ENCODE results near the gene TBC1D14.

Gene TBC1D14

GRCh38 chr4:6961496-6962210 is 52.0 kb downstream of the TBC1D14 start:
- Histone ChIP-seq H3K9me3 (ENCODE audit: insufficient read depth, low read length) (no peaks in the 10 kb centered on the region), H3K27me3 (ENCODE audit: insufficient read depth, insufficient read length) (no peaks in the 10 kb centered on the region), H3K4me3 (ENCODE audit: insufficient read length, low read depth) (no peak overlapping the region), H3K36me3 (ENCODE audit: insufficient read depth, insufficient read length, low read length) (no peaks in the 10 kb centered on the region), H3K9ac (ENCODE audit: insufficient read length, low read depth) (peak overlapping the region; percentile 58), H3K4me1 (ENCODE audit: insufficient read depth, insufficient read length) (peaks cover 34% of the 10 kb centered on the region)
- no peak for DNase-seq (ENCODE audit: low read depth, low spot score)
- no peak for TF ChIP-seq ZNF274 (IDR thresholded peaks at IDR 0.05; ENCODE audit: low read depth, low read length)
- no peak for TF ChIP-seq YY1 (IDR thresholded peaks at IDR 0.05; ENCODE audit: insufficient read depth, insufficient read length)
- TF ChIP-seq SUZ12 (IDR thresholded peaks at IDR 0.05; ENCODE audit: extremely low read depth, insufficient read depth, insufficient read length) = no peak

GRCh38 chr4:6962211-6963041 is 52.8 kb downstream of the TBC1D14 start:
- TF ChIP-seq SUZ12 (IDR thresholded peaks at IDR 0.05; ENCODE audit: extremely low read depth, insufficient read depth, insufficient read length) (no peak), YY1 (IDR thresholded peaks at IDR 0.05; ENCODE audit: insufficient read depth, insufficient read length) (no peak), ZNF274 (IDR thresholded peaks at IDR 0.05; ENCODE audit: low read depth, low read length) (no peak)
- Histone ChIP-seq H3K27me3 (ENCODE audit: insufficient read depth, insufficient read length) (no peaks in the 10 kb centered on the region), H3K9ac (ENCODE audit: insufficient read length, low read depth) (peak overlapping the region; percentile 58), H3K36me3 (ENCODE audit: insufficient read depth, insufficient read length, low read length) (no peaks in the 10 kb centered on the region), H3K4me3 (ENCODE audit: insufficient read length, low read depth) (no peak overlapping the region), H3K4me1 (ENCODE audit: insufficient read depth, insufficient read length) (peaks cover 34% of the 10 kb centered on the region), H3K9me3 (ENCODE audit: insufficient read depth, low read length) (no peaks in the 10 kb centered on the region)
- DNase-seq (ENCODE audit: low read depth, low spot score) = peak; percentile 75

GRCh38 chr4:6963139-6963611 is 53.5 kb downstream of the TBC1D14 start:
- peak overlapping the region; percentile 24 for H3K9ac ChIP-seq (ENCODE audit: insufficient read length, low read depth)
- TF ChIP-seq SUZ12 (IDR thresholded peaks at IDR 0.05; ENCODE audit: extremely low read depth, insufficient read depth, insufficient read length) (no peak), ZNF274 (IDR thresholded peaks at IDR 0.05; ENCODE audit: low read depth, low read length) (no peak), YY1 (IDR thresholded peaks at IDR 0.05; ENCODE audit: insufficient read depth, insufficient read length) (no peak)
- peaks cover 6% of the 10 kb centered on the region for H3K36me3 ChIP-seq (ENCODE audit: insufficient read depth, insufficient read length, low read length)
- DNase-seq (ENCODE audit: low read depth, low spot score) = no peak
- peaks cover 34% of the 10 kb centered on the region for H3K4me1 ChIP-seq (ENCODE audit: insufficient read depth, insufficient read length)
- no peaks in the 10 kb centered on the region for H3K9me3 ChIP-seq (ENCODE audit: insufficient read depth, low read length)
- no peaks in the 10 kb centered on the region for H3K27me3 ChIP-seq (ENCODE audit: insufficient read depth, insufficient read length)
- H3K4me3 ChIP-seq (ENCODE audit: insufficient read length, low read depth) = no peak overlapping the region

GRCh38 chr4:6964858-6965257 is 55.2 kb downstream of the TBC1D14 start:
- no peak overlapping the region for H3K4me3 ChIP-seq (ENCODE audit: insufficient read length, low read depth)
- H3K9me3 ChIP-seq (ENCODE audit: insufficient read depth, low read length) = no peaks in the 10 kb centered on the region
- no peak for DNase-seq (ENCODE audit: low read depth, low spot score)
- peaks cover 14% of the 10 kb centered on the region for H3K36me3 ChIP-seq (ENCODE audit: insufficient read depth, insufficient read length, low read length)
- H3K4me1 ChIP-seq (ENCODE audit: insufficient read depth, insufficient read length) = peaks cover 29% of the 10 kb centered on the region
- no peaks in the 10 kb centered on the region for H3K27me3 ChIP-seq (ENCODE audit: insufficient read depth, insufficient read length)
- TF ChIP-seq SUZ12 (IDR thresholded peaks at IDR 0.05; ENCODE audit: extremely low read depth, insufficient read depth, insufficient read length) (no peak), YY1 (IDR thresholded peaks at IDR 0.05; ENCODE audit: insufficient read depth, insufficient read length) (no peak), ZNF274 (IDR thresholded peaks at IDR 0.05; ENCODE audit: low read depth, low read length) (no peak)
- H3K9ac ChIP-seq (ENCODE audit: insufficient read length, low read depth) = no peak overlapping the region

- TF ChIP-seq ZNF274 (IDR thresholded peaks at IDR 0.05; ENCODE audit: low read depth, low read length) (no peak), SUZ12 (IDR thresholded peaks at IDR 0.05; ENCODE audit: extremely low read depth, insufficient read depth, insufficient read length) (no peak), YY1 (IDR thresholded peaks at IDR 0.05; ENCODE audit: insufficient read depth, insufficient read length) (no peak)
- Histone ChIP-seq H3K36me3 (ENCODE audit: insufficient read depth, insufficient read length, low read length) (peaks cover 17% of the 10 kb centered on the region), H3K9me3 (ENCODE audit: insufficient read depth, low read length) (no peaks in the 10 kb centered on the region), H3K4me3 (ENCODE audit: insufficient read length, low read depth) (no peak overlapping the region), H3K9ac (ENCODE audit: insufficient read length, low read depth) (no peak overlapping the region), H3K4me1 (ENCODE audit: insufficient read depth, insufficient read length) (peaks cover 29% of the 10 kb centered on the region), H3K27me3 (ENCODE audit: insufficient read depth, insufficient read length) (no peaks in the 10 kb centered on the region)
- DNase-seq (ENCODE audit: low read depth, low spot score) = no peak
Observed at GRCh38 chr4:6965329-6965728, 55.7 kb downstream of the TBC1D14 start.

GRCh38 chr4:6967846-6968340 is 58.3 kb downstream of the TBC1D14 start:
- no peaks in the 10 kb centered on the region for H3K27me3 ChIP-seq (ENCODE audit: insufficient read depth, insufficient read length)
- H3K4me3 ChIP-seq (ENCODE audit: insufficient read length, low read depth) = no peak overlapping the region
- no peak for DNase-seq (ENCODE audit: low read depth, low spot score)
- H3K36me3 ChIP-seq (ENCODE audit: insufficient read depth, insufficient read length, low read length) = peaks cover 18% of the 10 kb centered on the region
- H3K4me1 ChIP-seq (ENCODE audit: insufficient read depth, insufficient read length) = peaks cover 23% of the 10 kb centered on the region
- TF ChIP-seq YY1 (IDR thresholded peaks at IDR 0.05; ENCODE audit: insufficient read depth, insufficient read length) (no peak), SUZ12 (IDR thresholded peaks at IDR 0.05; ENCODE audit: extremely low read depth, insufficient read depth, insufficient read length) (no peak), ZNF274 (IDR thresholded peaks at IDR 0.05; ENCODE audit: low read depth, low read length) (no peak)
- no peaks in the 10 kb centered on the region for H3K9me3 ChIP-seq (ENCODE audit: insufficient read depth, low read length)
- H3K9ac ChIP-seq (ENCODE audit: insufficient read length, low read depth) = no peak overlapping the region

- H3K4me1 ChIP-seq (ENCODE audit: insufficient read depth, insufficient read length) = peaks cover 20% of the 10 kb centered on the region
- no peaks in the 10 kb centered on the region for H3K9me3 ChIP-seq (ENCODE audit: insufficient read depth, low read length)
- no peak for TF ChIP-seq SUZ12 (IDR thresholded peaks at IDR 0.05; ENCODE audit: extremely low read depth, insufficient read depth, insufficient read length)
- H3K27me3 ChIP-seq (ENCODE audit: insufficient read depth, insufficient read length) = no peaks in the 10 kb centered on the region
- no peak for DNase-seq (ENCODE audit: low read depth, low spot score)
- peaks cover 18% of the 10 kb centered on the region for H3K36me3 ChIP-seq (ENCODE audit: insufficient read depth, insufficient read length, low read length)
- H3K9ac ChIP-seq (ENCODE audit: insufficient read length, low read depth) = no peak overlapping the region
- no peak overlapping the region for H3K4me3 ChIP-seq (ENCODE audit: insufficient read length, low read depth)
Observed at GRCh38 chr4:6968496-6968895, 58.9 kb downstream of the TBC1D14 start.
